ENCODE data around the gene CDH9. TPM values are rescaled to one million over a fixed set of nuclear protein-coding genes. Genes with fewer than 3 reads are reported as not detected.

Gene CDH9
- total RNA-seq, 6 experiments from 2014 or later: not detected

DNA sequence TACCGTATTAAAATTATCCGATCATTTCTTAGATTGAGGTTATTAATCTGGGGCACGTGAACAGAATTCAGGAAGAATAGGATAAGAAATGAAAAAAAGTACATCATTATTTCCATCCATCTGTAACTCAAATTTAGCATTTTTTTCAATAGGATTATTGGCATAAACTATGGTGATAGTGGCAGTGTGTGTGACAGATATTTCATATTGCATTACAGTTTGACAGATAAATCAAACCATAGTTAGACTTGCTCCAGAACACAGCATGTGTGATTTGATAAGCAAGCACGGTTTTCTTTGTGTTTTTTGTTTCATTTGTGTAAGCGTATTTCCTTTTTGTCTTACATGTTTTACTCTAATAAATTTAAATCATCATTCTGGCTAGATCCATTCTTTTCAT, 155.0 kb downstream of the CDH9 start:
- Histone ChIP-seq H3K27ac (no peak overlapping the region), H3K9me3 (no peaks in the 10 kb centered on the region), H3K4me1 (no peaks in the 10 kb centered on the region), H3K27me3 (no peaks in the 10 kb centered on the region), H3K36me3 (no peaks in the 10 kb centered on the region), H3K4me3 (no peak overlapping the region)
- no peak for TF ChIP-seq POLR2A (IDR thresholded peaks at IDR 0.05)
- TF ChIP-seq, protein P1, sequence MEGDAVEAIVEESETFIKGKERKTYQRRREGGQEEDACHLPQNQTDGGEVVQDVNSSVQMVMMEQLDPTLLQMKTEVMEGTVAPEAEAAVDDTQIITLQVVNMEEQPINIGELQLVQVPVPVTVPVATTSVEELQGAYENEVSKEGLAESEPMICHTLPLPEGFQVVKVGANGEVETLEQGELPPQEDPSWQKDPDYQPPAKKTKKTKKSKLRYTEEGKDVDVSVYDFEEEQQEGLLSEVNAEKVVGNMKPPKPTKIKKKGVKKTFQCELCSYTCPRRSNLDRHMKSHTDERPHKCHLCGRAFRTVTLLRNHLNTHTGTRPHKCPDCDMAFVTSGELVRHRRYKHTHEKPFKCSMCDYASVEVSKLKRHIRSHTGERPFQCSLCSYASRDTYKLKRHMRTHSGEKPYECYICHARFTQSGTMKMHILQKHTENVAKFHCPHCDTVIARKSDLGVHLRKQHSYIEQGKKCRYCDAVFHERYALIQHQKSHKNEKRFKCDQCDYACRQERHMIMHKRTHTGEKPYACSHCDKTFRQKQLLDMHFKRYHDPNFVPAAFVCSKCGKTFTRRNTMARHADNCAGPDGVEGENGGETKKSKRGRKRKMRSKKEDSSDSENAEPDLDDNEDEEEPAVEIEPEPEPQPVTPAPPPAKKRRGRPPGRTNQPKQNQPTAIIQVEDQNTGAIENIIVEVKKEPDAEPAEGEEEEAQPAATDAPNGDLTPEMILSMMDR (IDR thresholded peaks at IDR 0.05): no peak
- ATAC-seq (no peak), DNase-seq (no peak)
- WGBS (ENCODE audit: insufficient coverage, low coverage, low lambda C conversion rate, missing lambda C conversion rate): 70% methylated on average over 5 of the region's 5 CpGs
- intact Hi-C loops (cut with DNase I): no loop called here

DNA sequence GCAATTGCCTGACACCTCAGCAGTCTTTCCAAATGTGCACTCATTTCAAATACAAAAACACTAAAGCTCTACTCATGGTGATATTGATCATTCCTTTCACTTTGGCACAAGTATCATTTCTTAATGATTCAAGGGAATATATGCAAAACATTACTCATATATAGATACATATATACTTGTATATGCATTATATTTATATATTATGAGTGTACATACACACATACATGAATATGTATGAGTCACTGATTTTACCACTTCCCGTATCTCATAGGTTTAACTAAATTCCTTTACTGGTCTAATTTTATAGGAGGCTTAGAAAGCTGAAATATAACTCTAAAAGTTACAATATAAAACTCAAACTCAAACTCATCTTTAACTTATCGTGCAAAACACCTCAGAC, 156.5 kb downstream of the CDH9 start:
- no peak for DNase-seq
- H3K27me3 ChIP-seq: no peaks in the 10 kb centered on the region
- no peaks in the 10 kb centered on the region for H3K4me1 ChIP-seq
- intact Hi-C loops (cut with DNase I): no loop called here
- WGBS (ENCODE audit: insufficient coverage, low coverage, low lambda C conversion rate, missing lambda C conversion rate): 38% methylated on average over 2 of the region's 2 CpGs
- no peak for ATAC-seq
- no peaks in the 10 kb centered on the region for H3K9me3 ChIP-seq
- H3K27ac ChIP-seq: no peak overlapping the region
- no peak for TF ChIP-seq POLR2A (IDR thresholded peaks at IDR 0.05)
- H3K4me3 ChIP-seq: no peak overlapping the region
- no peaks in the 10 kb centered on the region for H3K36me3 ChIP-seq

DNA sequence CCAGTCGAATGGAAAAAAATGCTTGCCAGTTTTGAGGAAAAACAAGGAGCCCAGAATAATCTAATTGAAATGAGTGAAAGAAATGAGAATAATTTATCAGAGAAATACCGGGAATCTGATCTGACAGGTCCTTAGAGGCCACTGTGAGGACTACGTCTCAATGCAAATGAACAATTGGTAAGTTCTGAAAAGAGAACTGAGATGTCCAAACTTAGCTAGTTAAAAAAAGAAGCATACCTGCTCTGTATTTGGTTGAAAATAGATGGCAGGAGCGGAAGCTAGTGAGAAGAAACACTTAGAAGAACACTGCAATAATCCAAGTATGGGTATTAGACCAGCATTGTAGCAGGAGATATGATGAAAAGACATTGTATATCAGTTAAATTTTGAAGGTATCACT, 161.2 kb downstream of the CDH9 start:
- intact Hi-C loops (cut with DNase I): no loop called here
- no peaks in the 10 kb centered on the region for H3K36me3 ChIP-seq
- no peaks in the 10 kb centered on the region for H3K9me3 ChIP-seq
- no peaks in the 10 kb centered on the region for H3K4me1 ChIP-seq
- no peak overlapping the region for H3K27ac ChIP-seq
- TF ChIP-seq, protein P1 (IDR thresholded peaks at IDR 0.05): no peak
- no peak for TF ChIP-seq POLR2A (IDR thresholded peaks at IDR 0.05)
- no peak overlapping the region for H3K4me3 ChIP-seq
- H3K27me3 ChIP-seq: no peaks in the 10 kb centered on the region
- ATAC-seq (no peak), DNase-seq (no peak)
- WGBS (ENCODE audit: insufficient coverage, low coverage, low lambda C conversion rate, missing lambda C conversion rate): 61% methylated on average over 4 of the region's 4 CpGs

DNA sequence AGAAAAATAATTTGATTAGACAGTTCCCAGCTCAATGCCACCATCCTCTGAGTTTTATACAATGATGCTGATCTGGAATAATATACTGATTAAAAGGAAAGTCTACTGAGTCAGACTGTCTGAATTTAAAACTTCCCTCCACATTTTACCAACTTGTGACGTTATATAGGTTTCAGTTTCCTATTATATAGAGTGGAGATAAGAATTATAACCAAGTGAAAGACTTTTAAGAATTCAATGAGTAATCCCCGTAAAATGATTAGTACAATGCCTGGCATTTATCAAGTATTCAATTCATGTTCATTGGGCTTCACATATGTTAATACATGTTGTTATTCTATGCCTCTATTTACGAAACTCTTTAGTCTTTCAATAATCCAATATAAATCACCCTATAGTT, 166.0 kb downstream of the CDH9 start:
- Histone ChIP-seq H3K27ac (no peak overlapping the region), H3K27me3 (no peaks in the 10 kb centered on the region), H3K4me3 (no peak overlapping the region), H3K9me3 (no peaks in the 10 kb centered on the region), H3K4me1 (no peaks in the 10 kb centered on the region), H3K36me3 (no peaks in the 10 kb centered on the region)
- no peak for DNase-seq
- ATAC-seq: no peak
- WGBS (ENCODE audit: insufficient coverage, low coverage, low lambda C conversion rate, missing lambda C conversion rate): 30% methylated on average over 3 of the region's 3 CpGs
- intact Hi-C loops (cut with DNase I): no loop called here
- TF ChIP-seq POLR2A (IDR thresholded peaks at IDR 0.05): no peak
- TF ChIP-seq, protein P1 (IDR thresholded peaks at IDR 0.05): no peak

DNA sequence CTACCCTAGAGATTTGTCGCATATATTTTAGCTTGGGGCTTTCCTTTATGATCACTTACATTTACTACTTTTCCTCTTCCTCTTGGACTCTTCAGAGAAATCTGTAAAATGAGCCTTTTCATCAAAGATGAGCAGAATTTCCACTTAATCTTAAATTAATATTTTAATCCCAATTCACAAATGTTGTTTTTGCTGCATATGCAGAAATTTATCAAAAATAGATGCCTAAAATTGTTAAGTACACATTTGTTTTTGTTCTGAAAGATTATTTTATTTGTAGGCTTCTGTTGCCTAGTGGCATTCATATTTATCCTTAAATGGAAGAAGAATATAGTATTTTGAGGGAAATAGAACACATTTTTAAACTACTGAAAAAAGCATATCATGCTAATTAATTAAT, 168.6 kb downstream of the CDH9 start:
- intact Hi-C loops (cut with DNase I): no loop called here
- Histone ChIP-seq H3K36me3 (no peaks in the 10 kb centered on the region), H3K9me3 (no peaks in the 10 kb centered on the region), H3K27me3 (no peaks in the 10 kb centered on the region), H3K27ac (no peak overlapping the region), H3K4me1 (no peaks in the 10 kb centered on the region), H3K4me3 (no peak overlapping the region)
- 71% methylated on average over 1 of the region's 1 CpG for WGBS (ENCODE audit: insufficient coverage, low coverage, low lambda C conversion rate, missing lambda C conversion rate)
- no peak for TF ChIP-seq POLR2A (IDR thresholded peaks at IDR 0.05)
- TF ChIP-seq, protein P1 (IDR thresholded peaks at IDR 0.05): no peak
- ATAC-seq (no peak), DNase-seq (no peak)
